HG03139 (cell line): ENCODE results near the gene ZNF608.

Experiments
- ATAC-seq: cut with Tn5 transposase; IDR thresholded peaks from one replicate; pipeline ENCODE4 v1.9.1; 2021; ENCODE audit not compliant: unreplicated experiment

ZNF608 gene

DNA sequence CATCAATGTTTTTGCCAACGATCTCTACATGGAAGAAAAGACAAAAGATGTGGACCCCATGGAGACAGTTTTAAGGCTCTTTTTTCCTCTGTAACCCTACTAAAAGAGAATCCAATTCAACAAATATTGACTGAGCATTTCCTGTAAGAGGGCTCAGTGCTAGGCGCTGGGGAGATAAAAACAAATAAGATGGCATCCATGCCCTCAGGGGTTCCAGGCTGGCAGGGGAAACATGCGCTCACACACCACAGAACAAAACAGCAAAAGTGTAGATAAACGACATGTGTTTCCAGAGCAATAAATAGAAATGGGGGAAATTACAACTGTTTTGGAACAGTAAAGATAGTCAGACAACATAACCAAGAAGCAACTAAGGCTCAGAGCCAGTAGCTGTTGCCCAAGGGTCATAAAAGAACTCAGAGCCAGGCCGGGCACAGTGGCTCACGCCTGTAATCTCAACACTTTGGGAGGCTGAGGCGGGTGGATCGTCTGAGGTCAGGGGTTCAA, 25.2 kb downstream of the ZNF608 start:
- no peak for ATAC-seq

DNA sequence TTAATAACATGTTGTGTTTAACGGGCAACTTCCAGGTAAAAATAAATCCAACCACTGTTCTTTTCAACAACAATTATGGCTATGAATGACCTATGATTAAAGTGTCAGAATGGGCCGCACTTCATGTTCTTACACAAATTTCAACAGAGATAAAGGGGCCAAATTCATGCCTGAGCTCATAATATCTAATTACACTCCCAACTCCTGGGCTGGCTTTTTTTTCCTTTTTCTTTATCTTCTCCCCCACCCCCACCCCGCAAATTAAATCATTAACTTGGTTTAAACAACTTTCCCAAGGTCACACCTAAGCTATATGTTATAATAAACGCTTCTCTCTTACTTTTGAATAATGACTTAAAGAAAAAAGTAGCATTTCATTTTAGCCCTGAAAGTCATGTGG, 25.8 kb downstream of the ZNF608 start:
- no peak for ATAC-seq

DNA sequence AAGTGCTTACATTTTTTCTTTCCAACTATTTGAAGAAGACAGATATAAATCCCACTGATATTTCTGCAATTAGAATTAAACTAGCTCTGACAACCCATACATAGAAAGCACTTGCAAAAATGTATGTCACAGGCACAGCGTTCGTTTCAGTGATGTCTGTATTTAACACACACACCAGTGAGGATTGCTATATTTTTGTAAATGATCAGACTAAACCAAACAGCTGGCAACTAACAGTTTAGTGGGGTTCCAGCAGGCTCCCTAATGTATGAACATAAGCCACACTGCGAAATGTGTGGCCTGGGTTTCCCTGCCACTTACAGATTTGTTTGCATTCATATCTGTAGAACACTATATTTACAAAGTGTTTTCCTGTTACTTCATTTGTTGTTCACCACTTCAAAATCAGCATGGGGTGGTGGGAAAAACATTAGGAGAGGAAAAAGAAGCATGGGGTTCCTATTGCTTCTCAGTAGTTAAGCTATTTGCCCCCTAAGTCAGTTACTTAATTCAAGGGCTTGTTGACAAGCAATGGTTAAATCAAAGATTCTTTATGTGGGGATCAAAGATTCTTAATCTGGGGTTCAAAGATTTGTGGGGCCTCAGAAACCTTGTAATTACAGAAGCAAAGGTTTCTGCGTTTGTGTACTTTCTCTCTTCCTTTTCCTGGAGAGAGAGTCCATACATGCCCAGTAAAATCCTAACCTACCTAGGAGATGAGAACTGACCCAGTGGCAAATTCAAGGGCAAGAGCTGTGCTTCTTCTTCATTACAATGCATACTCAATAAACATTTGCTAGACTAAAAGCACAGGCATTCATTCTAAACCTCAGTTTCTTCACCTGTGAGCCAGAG, 27.1 kb downstream of the ZNF608 start:
- ATAC-seq = no peak

DNA sequence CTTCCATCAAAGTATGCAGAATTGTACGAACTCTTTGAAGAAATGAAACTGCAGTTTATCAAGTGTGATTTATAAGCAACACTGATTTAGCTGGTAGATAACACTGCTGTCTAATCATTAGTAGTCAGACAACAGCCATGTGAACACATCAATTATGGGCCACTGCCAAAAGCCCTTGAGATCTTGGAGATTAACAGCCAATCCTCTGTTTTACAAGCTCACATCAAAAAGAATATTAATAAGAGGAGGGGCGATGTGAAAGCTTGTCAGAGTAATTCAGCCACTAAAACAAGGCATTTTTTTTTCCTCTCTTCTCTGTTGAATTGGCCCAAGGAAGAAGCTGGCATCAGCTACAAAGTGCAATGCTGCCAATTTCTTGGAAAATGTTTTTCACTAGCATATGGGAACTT, 28.1 kb downstream of the ZNF608 start:
- ATAC-seq = no peak

DNA sequence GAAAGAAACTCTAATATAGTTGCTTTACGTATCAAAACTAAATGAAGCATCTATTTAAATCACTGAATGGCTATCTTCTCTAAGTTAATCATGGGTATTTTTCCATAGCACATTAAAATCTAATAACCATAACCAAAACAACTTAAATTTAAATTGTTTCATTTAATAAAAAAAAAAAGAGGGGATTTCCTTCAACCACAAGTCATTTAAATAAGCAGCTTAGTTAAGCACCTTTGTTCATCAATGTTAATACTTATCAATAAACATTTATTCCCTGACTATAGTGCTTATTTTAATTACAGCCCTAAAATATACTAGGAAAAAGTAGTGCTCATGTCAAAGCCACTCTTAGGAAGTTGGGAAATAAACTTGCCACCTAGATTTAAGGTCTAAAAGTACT, 30.3 kb downstream of the ZNF608 start:
- no peak for ATAC-seq

DNA sequence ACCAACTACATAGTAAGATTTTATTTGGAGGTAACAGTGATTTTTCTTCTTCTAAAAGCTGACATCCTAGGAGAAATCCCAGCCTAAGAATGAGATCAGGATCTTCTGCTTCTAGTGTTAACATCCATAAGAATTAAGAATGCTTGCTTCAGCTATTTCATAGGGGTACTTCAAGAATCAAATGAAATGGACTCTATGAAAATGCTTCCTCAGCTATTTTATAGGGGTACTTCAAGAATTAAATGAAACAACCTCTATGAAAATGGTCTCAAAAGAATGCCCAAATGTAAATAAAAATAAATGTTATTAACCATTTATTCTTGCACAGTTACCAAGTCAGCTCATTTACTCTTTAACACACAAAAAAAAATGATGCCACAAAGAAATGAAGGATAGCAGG, 31.5 kb downstream of the ZNF608 start:
- ATAC-seq = no peak

DNA sequence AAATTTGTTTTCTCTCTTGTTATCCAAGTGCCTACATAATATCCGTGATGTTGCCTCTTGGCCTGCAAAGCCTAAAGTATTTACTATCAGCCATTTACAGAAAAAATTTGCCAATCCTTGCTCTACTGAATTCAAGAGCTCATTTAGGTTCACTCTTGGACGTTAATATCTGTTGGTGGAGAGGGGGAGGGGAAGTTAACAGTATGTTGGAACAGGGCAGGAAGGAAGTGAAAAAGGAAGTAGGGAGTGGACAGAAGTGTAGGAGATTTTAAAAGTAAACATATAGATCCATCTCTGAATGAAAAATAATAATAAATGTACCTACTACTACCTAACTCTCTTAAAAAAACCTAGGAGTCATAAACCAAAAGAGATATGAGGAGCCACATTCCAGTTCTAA, 32.8 kb downstream of the ZNF608 start:
- ATAC-seq = no peak

DNA sequence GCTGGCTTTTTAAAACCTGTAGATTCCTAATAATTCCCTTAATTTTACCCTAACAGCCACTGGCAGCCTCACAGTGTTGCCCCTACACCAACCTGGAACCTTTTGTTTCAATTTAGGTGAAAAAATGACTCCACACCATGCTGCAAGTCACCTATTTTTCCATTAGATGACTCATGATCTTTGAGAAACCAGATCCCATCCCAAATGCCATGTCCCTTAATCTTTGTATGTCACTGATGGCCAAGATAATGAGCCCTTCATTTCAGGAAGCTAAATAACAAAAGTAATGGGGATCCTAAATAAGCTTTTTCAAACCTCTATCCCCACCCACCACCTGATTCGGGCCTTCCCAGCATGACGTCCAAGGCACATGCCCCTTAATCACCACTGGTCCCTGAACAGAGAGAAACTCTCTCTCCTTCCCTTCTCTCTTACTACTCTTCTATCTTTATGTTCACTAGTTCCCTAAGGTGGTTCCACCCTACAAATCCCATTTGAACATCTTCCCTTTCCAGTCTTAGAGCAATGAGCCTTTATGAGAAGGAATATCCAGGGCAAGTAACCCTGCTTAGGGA, 33.6 kb downstream of the ZNF608 start:
- no peak for ATAC-seq

DNA sequence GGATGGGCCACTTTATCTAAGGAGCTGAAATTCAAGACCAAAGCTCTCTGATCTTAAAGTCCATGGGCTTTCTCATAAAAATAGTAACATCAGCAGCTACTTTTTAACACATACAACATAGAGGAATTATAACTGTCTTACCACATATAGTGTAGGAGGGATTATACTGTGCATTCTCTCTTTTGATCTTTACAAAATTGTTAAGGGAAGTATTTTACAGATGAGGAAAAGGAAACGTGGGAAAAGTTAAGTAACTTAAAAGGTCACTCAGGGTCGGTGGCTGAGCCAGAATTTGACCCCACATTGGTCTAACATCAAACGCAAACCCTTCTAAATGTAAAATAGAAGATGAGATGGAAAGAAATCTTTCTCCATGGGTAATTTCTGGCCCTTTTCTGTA, 38.4 kb downstream of the ZNF608 start:
- no peak for ATAC-seq

DNA sequence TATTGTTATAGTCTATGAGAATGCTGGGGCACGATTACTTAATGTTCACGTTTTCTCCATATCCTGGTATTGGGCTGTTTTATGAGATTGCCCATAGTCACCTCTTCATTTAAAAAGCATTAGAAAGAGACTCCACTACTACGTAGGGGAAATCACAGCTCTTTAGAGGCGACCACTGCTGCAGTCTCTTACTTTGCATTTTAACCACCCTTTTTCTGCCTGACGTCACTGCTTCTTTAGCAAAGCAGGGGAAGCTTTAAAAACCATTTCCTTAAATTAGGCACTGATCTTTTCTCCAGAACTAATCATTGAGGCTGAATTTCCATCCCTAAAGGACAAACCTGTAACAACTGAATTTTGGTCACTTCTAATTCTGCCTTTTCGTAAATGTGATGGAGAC, 38.9 kb downstream of the ZNF608 start:
- ATAC-seq = no peak

DNA sequence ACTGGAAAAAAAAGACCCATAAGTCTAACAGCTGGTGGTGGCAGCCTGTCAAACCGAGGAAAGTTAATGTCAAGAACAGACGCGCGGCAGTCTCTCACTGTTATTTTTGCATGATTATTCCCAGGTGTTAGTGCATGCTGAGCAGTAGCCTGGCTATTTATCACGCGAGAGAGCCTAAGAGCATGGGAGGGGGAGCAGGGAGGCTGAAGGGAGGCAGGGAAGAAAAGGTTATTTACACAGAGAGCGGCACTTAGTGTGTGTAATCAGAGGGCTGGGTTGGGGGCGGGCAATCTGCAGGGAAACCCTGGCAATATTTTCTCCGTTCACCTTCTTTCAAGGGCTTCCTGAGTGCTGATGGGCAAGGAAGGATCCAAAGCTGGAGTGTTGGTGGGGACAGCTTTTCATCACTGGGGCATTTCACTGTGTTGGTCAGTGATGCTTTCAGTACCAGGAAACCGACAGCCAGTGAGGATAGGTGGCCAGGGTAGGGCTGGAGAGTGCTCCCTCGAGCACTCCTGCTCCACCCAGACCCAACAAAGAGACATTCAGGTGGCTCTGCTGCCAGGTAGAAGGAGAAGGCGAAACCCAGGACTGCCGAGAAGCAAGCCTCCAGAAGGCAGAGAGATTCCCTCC, 39.6 kb downstream of the ZNF608 start:
- no peak for ATAC-seq

DNA sequence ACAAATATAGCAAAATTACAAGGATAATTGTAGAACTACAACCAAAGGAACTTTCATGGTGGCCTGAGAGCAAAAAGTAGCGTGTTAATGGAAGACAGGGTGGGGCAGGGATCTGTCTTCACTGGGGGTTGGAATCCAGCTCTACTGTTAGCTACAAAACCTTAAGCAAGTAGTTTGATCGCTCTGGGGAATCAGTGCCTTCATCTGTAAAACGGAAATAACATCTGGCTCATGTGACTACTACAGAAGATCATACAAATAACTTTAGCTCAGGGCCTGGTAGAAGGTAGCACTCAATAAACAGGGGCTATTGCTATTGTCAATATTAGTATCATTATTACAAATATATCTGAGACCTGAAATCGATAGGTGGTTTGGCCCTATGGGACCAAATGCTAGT, 40.4 kb downstream of the ZNF608 start:
- no peak for ATAC-seq

DNA sequence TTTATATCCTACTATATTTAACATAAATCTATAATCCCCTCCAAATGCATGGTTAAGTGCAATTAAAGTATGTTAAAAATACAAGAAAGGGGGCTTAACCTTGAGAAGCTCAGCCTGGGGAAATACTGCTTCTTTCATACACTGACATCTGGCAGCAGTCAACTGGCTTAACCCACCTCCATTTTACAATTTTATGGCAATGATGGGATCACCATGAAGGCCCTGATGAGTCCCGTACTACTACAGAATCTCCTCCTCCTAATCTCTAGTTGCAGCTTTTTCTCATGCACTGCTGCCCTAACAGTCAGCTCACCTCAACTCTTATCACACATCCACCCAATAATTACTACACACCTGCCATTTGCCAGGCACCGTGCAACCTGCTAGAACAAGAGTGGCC, 40.9 kb downstream of the ZNF608 start:
- no peak for ATAC-seq

DNA sequence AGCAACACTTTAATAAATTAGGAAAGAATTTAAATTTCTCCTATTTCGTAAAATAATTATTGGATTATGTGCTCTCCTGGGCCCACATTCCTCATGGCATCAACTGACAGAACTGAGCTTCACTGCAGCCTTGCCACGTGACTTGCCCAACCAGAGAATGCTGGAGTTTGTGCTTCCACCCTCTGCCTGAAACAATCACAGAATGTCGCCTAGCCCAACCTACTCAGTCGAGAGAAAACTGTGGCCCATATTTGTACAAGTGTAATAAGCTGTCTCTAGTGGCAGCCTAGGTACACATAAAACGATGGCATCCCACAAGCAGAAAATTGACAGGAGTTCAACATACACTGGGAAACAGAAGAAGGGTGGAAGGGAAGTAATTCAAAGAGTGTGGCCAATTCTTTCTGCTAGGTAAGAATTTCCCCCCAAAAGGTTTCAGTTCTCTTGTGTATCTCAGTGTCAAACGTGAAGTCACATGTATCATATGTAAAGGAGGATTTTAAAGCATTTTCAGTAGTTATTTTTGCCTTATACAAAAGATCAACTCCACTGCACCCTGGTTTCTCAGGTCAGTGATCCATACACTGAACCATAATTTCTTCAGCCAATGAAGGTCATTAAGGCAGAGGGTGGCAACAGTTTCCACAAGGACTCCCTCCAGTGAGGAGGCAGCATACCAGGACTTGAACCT, 41.7 kb downstream of the ZNF608 start:
- ATAC-seq = peak; percentile 75

DNA sequence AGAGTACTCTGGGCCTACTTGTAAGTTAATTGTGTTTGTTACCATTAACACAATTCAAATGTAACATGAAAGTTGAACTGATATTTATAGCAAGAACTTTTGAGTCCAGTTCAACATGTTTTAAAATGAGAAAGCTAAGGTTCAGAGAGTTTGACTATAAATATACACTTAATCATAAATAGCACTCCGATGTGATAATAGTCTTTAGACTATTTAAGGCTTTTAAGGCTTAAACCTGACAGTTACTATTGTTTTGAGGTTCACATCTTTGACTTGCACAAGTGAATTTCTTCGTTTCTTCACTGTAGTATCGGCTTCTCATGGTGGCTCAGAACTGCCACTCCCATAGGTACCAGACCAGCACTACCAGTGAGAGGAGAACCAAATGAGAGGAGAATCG, 42.4 kb downstream of the ZNF608 start:
- ATAC-seq = no peak

DNA sequence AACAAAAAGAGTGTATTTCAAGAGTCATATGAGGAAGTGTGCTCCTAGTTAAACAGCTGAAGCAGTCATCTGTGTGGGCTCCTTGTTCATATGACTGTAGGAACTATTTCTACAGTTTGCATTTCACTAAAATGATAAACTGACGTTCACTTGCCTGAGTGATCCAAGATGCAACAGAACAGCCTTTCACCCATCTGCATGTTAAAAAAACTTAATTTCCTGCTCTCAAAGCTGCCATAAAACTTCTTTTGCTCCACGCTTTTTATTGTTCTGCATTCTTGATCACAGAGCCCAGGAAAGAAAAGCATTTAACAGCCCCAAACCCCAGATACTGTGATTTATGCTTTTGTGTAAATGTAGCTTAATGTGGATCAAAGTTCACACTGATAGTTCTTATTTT, 43.9 kb downstream of the ZNF608 start:
- ATAC-seq = no peak

DNA sequence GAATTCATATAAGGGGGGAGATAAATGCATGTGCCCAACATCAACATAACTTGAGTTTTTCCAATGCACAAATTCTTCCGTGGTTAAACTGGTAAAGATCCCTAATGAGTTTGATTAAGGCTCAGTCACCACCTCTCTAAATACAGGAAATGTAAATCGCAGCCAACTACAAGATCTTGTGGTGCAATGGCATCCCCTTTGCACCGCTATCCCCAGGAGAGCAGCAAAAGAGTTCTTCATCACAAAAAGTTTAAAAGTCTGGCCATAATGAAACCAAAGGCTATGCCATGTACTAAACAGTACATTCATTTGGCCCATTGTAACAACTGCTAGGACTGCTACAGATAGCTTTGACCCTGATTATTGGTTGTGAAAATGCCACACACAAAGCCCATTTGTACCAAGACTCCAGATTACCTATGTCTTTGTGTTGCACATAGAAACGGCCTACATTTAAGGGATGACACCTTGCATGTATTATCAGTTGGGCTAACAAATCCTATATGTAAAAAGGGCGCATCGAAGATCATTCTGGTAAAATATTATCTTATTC, 44.5 kb downstream of the ZNF608 start:
- no peak for ATAC-seq

DNA sequence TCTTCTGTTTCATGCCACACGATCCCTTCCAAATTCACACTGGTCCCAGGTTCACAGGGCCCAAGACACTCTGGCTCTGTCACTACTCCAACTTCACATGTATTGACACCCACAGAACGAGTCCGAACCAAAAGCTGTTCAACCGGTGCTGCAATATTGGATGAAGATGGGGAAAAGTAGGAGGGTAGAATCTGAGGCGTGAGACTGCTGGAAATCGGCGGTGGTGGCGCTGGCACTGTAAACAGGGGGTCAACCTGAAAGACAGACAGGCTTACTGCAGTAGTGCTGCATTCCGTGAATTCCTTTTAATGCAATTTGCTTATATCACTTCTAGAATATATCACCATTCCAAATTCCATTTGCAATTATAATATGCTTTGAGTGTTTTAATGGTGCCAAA, 45.4 kb downstream of the ZNF608 start:
- no peak for ATAC-seq

DNA sequence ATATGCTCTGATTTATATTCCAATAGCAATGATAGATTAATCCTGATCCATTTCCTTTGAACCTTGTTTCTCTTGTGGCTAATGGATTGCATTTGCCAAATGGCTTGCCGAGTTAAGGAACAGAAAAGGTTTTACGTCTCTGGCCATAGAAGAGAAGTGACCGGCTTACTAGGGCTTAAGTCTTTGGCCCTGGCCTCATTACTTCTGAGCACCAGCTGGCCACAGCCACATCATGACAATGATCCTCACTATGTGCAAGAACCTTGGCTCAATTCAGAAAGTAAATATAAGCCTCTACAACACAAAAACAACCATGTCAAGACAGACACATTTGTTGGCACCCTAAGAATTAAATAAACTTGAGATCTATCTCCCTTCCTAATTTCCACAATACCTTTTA, 46.1 kb downstream of the ZNF608 start:
- no peak for ATAC-seq

DNA sequence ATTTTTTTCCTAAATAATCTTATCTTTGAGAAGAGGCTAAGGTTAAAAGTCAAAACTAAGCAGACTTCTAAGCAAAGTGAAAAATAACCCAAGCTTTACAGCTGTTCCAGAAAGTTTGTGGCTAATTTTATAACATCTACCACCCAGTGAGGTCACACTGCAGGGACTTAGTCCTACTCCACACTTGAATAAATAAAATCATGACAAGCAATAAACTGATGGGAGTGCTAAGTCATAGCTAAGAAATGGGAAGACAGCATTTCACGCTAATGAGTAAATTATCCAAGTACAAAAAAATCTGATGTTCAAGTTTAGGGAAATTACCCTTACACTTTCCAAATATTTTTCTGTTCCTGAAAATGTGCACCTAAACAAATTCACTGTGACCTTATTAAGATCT, 47.7 kb downstream of the ZNF608 start:
- no peak for ATAC-seq

DNA sequence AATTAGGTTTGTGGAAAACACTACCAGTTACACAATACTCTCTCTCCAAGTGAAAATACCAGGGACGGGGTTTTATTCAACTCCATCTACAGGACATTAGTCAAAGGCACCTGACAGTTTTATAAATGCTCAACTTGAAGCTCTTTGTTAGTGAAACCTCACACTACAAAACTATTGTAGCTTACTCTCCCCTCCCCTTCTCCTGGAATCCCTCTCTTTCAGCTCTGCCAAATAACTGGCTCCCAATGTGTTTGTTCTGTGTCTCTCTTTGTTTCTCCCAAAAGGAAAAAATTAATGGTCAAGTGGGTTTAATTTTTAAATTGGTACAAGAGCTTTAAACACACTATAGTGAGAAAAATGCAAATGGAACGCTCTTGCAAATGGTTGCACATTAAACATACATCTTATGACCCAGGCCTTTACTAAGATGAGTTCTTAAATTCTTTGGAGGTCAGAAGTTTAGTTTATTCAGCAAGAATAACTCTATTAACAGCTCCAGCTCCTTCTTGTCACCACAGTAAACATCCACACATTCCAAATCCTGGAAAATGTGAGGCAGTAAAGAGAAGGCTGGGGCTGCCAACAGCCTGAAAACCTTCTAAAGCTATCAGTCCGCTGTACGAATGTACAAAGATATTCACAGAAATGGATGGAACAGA, 48.4 kb downstream of the ZNF608 start:
- no peak for ATAC-seq
